IPS-18c (cell line): ENCODE results near the gene SAFB.

Source experiments
- H3K4me3 ChIP-seq: 2 replicates; pipeline ENCODE4 v1.7.0; 2013; ENCODE audit warnings: low read depth, mild to moderate bottlenecking, low read length, moderate library complexity; ENCODE audit not compliant: insufficient read depth
- H3K9me3 ChIP-seq: one replicate; pipeline ENCODE4 v1.6.1; 2013; ENCODE audit warnings: mild to moderate bottlenecking, low read length, moderate library complexity; ENCODE audit not compliant: control insufficient read depth, insufficient read depth

Gene SAFB

GRCh38 chr19:5672708-5673459 lies 50.0 kb downstream of the SAFB start:
- Histone ChIP-seq H3K4me3 (no peak overlapping the region), H3K9me3 (no peaks in the 10 kb centered on the region)

GRCh38 chr19:5673752-5674151 lies 50.9 kb downstream of the SAFB start:
- Histone ChIP-seq H3K4me3 (no peak overlapping the region), H3K9me3 (no peaks in the 10 kb centered on the region)

GRCh38 chr19:5674714-5675113 lies 51.8 kb downstream of the SAFB start:
- H3K9me3 ChIP-seq, result no peaks in the 10 kb centered on the region
- H3K4me3 ChIP-seq, result no peak overlapping the region

GRCh38 chr19:5676105-5676771 lies 53.4 kb downstream of the SAFB start:
- H3K4me3 ChIP-seq, result no peak overlapping the region
- no peaks in the 10 kb centered on the region for H3K9me3 ChIP-seq

GRCh38 chr19:5676772-5677105 lies 53.9 kb downstream of the SAFB start:
- H3K9me3 ChIP-seq, result no peaks in the 10 kb centered on the region
- H3K4me3 ChIP-seq, result no peak overlapping the region

- no peaks in the 10 kb centered on the region for H3K9me3 ChIP-seq
These were observed 54.3 kb downstream of the SAFB start for GRCh38 chr19:5677136-5677535.

GRCh38 chr19:5677580-5677979 lies 54.7 kb downstream of the SAFB start:
- Histone ChIP-seq H3K4me3 (no peak overlapping the region), H3K9me3 (no peaks in the 10 kb centered on the region)

More at GRCh38 chr19:5677136-5677535, 54.3 kb downstream of the SAFB start:
- no peak overlapping the region for H3K4me3 ChIP-seq

GRCh38 chr19:5678071-5678718 lies 55.3 kb downstream of the SAFB start:
- Histone ChIP-seq H3K4me3 (no peak overlapping the region), H3K9me3 (no peaks in the 10 kb centered on the region)

GRCh38 chr19:5679289-5680083 lies 56.6 kb downstream of the SAFB start:
- Histone ChIP-seq H3K4me3 (peak overlapping the region; percentile 60), H3K9me3 (no peaks in the 10 kb centered on the region)

GRCh38 chr19:5680084-5680436 lies 57.2 kb downstream of the SAFB start:
- Histone ChIP-seq H3K9me3 (no peaks in the 10 kb centered on the region), H3K4me3 (peak overlapping the region; percentile 60)

GRCh38 chr19:5680437-5681368 lies 57.8 kb downstream of the SAFB start, which contains the start of the genes HSD11B1L and MICOS13:
HSD11B1L (plus strand) TSS chr19:5681027; CDS start chr19:5684833, 3,806 bp downstream.
MICOS13 (minus strand) TSS chr19:5680516; CDS start chr19:5680486, 30 bp downstream.
- peak within 1 kb of the TSS; percentile 60 for H3K4me3 ChIP-seq
- H3K9me3 ChIP-seq, result no peaks in the 10 kb centered on the region

GRCh38 chr19:5681391-5682106 lies 58.7 kb downstream of the SAFB start:
- Histone ChIP-seq H3K9me3 (no peaks in the 10 kb centered on the region), H3K4me3 (peak overlapping the region; percentile 60)

GRCh38 chr19:5682107-5682482 lies 59.2 kb downstream of the SAFB start:
- H3K9me3 ChIP-seq, result no peaks in the 10 kb centered on the region
- no peak overlapping the region for H3K4me3 ChIP-seq

GRCh38 chr19:5683177-5683886 lies 60.4 kb downstream of the SAFB start:
- peaks cover 2% of the 10 kb centered on the region for H3K9me3 ChIP-seq
- H3K4me3 ChIP-seq, result no peak overlapping the region

GRCh38 chr19:5684694-5685430 lies 62.0 kb downstream of the SAFB start:
- Histone ChIP-seq H3K9me3 (peaks cover 2% of the 10 kb centered on the region), H3K4me3 (no peak overlapping the region)
